Stomach (tissue), 9 donors: ENCODE data around the gene WDR45B. TPM values are rescaled to one million over a fixed set of nuclear protein-coding genes. Genes with fewer than 3 reads are reported as not detected.

Experiments used
- DNase-seq, 2 donors: peaks; one replicate each; pipeline versions ENCODE4 v3.0.0 to v3.0.0-alpha.2; 2013 to 2019
- H3K27ac ChIP-seq, 5 donors: fragments of 200-600 bp in 4 of 5; sonication (generic) in 4 of 5; one replicate each; pipeline ENCODE4 v1.5.1; 2013 to 2019; ENCODE audit warnings: mild to moderate bottlenecking in 1 of 5, moderate library complexity in 1 of 5
- H3K27me3 ChIP-seq, 3 donors: fragments of 200-600 bp; sonication (generic); one replicate each; pipeline ENCODE4 v1.5.1; 2017 to 2019; ENCODE audit warnings: mixed run types in 1 of 3
- H3K36me3 ChIP-seq, 4 donors: fragments of 200-600 bp; sonication (generic); 1 replicate in 3 of 4; 2 replicates in 1 of 4; pipeline ENCODE4 v1.5.1; 2016 to 2019
- H3K4me1 ChIP-seq, 4 donors: fragments of 200-600 bp; sonication (generic); one replicate each; pipeline ENCODE4 v1.5.1; 2016 to 2019
- H3K4me3 ChIP-seq, 4 donors: fragments of 200-600 bp; sonication (generic) in 3 of 4; one replicate each; pipeline ENCODE4 v1.5.1; 2016 to 2019; ENCODE audit warnings: mild to moderate bottlenecking in 1 of 4
- H3K9me3 ChIP-seq, 4 donors: fragments of 200-600 bp; sonication (generic); one replicate each; pipeline ENCODE4 v1.5.1; 2016 to 2019
- EP300 ChIP-seq: sonication (generic); formaldehyde crosslinking; IDR thresholded peaks from one replicate; pipeline ENCODE4 v1.6.1; 2017; ENCODE audit warnings: antibody characterized with exemption
- POLR2A ChIP-seq, 4 donors: fragments of 450-650 bp; IDR thresholded peaks; one replicate each; pipeline ENCODE4 v1.6.1; 2016; ENCODE audit warnings: antibody characterized with exemption in 4 of 4, control low read depth in 2 of 4, mild to moderate bottlenecking in 1 of 4, moderate library complexity in 1 of 4
- POLR2AphosphoS5 ChIP-seq, 3 donors: sonication (generic); formaldehyde crosslinking; IDR thresholded peaks; one replicate each; pipeline ENCODE4 v1.6.1; 2016; ENCODE audit warnings: antibody characterized with exemption in 3 of 3
- WGBS, 5 donors: extraction: QIAGEN DNeasy Blood & Tissue Kit in 3 of 5; methylation state at CpG; one replicate each; pipeline versions ENCODE4 v1.1.5 to v1.1.7; 2013 to 2018; 5-methylcytosine and 5-hydroxymethylcytosine counted together
- intact Hi-C: fragments of 100-400 bp; cut with DNase I; formaldehyde crosslinking; loops from one replicate; pipeline ENCODE4 v1.15.1; 2023; ENCODE audit warnings: low total_unique reads
- polyA plus RNA-seq, 3 donors: library from polyadenylated mRNA; stranded (reverse); fragments of 200-250 nt; gene quantifications; one replicate each; pipeline ENCODE4 v1.2.3, GENCODE V29; 2013
- total RNA-seq, 5 donors: library from RNA; depleted of rRNA; stranded (reverse); fragments of >200 nt; gene quantifications; one replicate each; pipeline versions ENCODE4 v1.1.0 to v1.2.3, GENCODE V29; 2014 to 2016
- TF ChIP-seq, protein P1 (sequence below), 7 experiments: fragments of 450-650 bp in 4 of 7; fragments of 200-600 bp in 3 of 7; sonication (generic) in 3 of 7; IDR thresholded peaks; one replicate each; pipeline ENCODE4 v1.5.1; 2016 to 2019; ENCODE audit warnings: antibody characterized with exemption in 7 of 7, control low read depth in 2 of 7, mild to moderate bottlenecking in 1 of 7
- donor health status: healthy with polysubstance abuse.
- donor health status: Bipolar disorder and iron deficiency.
- donor health status: healthy.

Gene WDR45B
- total and polyA plus RNA-seq, 8 donors, result 62.8 to 108 (median 76.2) TPM

DNA sequence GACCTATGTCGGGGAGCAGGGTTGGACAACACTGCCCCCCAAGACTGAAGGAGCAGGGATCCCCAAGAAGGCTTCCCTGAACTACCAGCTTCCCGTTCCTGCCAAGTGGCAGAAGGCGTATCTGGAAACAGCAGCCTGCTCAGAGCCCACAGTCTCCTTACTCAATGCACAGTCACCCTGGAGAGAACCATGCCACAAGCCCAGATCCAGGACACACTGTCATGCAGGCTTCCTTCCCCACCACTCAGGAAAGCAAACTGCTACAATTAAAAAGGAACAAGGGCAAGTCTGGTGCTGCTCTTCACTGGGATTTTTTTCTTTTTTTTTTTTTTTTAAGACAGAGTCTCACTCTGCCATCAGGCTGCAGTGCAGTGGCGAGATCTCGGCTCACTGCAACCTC is 8.2 kb downstream of the WDR45B start:
- H3K9me3 ChIP-seq, result peaks cover 0 to 10% (median 3%) of the 10 kb centered on the region in 4 donors
- H3K27ac ChIP-seq, result no peak overlapping the region
- TF ChIP-seq POLR2AphosphoS5 (IDR thresholded peaks at IDR 0.05), result no peak
- TF ChIP-seq EP300, result no peak
- TF ChIP-seq, protein P1, sequence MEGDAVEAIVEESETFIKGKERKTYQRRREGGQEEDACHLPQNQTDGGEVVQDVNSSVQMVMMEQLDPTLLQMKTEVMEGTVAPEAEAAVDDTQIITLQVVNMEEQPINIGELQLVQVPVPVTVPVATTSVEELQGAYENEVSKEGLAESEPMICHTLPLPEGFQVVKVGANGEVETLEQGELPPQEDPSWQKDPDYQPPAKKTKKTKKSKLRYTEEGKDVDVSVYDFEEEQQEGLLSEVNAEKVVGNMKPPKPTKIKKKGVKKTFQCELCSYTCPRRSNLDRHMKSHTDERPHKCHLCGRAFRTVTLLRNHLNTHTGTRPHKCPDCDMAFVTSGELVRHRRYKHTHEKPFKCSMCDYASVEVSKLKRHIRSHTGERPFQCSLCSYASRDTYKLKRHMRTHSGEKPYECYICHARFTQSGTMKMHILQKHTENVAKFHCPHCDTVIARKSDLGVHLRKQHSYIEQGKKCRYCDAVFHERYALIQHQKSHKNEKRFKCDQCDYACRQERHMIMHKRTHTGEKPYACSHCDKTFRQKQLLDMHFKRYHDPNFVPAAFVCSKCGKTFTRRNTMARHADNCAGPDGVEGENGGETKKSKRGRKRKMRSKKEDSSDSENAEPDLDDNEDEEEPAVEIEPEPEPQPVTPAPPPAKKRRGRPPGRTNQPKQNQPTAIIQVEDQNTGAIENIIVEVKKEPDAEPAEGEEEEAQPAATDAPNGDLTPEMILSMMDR (IDR thresholded peaks at IDR 0.05), result no peak
- no peak for TF ChIP-seq POLR2A (IDR thresholded peaks at IDR 0.05)
- H3K4me1 ChIP-seq, result peaks cover 0 to 70% (median 42%) of the 10 kb centered on the region in 4 donors
- no peak overlapping the region for H3K4me3 ChIP-seq
- DNase-seq, result no peak
- intact Hi-C loops, result no loop called here
- H3K27me3 ChIP-seq, result no peaks in the 10 kb centered on the region
- H3K36me3 ChIP-seq, result peaks cover 42 to 75% (median 69%) of the 10 kb centered on the region in 4 donors
- WGBS, 5 donors, result 87 to 94% (median 90%) methylated on average over 5 of the region's 5 CpGs

DNA sequence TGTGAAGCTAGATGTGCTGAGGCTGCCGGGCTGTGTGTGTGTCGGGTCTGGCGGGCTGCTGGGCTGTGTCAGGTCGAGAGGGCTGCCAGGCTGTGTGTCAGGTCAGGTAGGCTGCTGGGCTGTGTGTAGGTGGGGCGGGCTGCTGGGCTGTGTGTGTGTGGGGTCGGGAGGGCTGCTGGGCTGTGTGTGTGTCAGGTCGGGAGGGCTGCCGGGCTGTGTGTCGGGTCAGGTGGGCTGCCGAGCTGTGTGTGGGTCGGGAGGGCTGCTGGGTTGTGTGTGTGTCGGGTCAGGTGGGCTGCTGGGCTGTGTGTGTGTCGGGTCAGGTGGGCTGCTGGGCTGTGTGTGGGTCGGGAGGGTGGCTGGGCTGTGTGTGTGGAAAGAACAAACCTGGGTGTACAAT is 8.6 kb downstream of the WDR45B start:
- no peaks in the 10 kb centered on the region for H3K27me3 ChIP-seq
- no peak overlapping the region for H3K27ac ChIP-seq
- peaks cover 42 to 77% (median 68%) of the 10 kb centered on the region in 4 donors for H3K36me3 ChIP-seq
- intact Hi-C loops, result no loop called here
- DNase-seq, result no peak
- H3K4me1 ChIP-seq, result peaks cover 0 to 70% (median 41%) of the 10 kb centered on the region in 4 donors
- 70 to 93% (median 89%) methylated on average over 11 to 14 of the region's 14 CpGs for WGBS, 5 donors
- peaks cover 0 to 10% (median 3%) of the 10 kb centered on the region in 4 donors for H3K9me3 ChIP-seq
- TF ChIP-seq POLR2A (IDR thresholded peaks at IDR 0.05), result no peak
- TF ChIP-seq, protein P1 (IDR thresholded peaks at IDR 0.05), result no peak
- TF ChIP-seq POLR2AphosphoS5 (IDR thresholded peaks at IDR 0.05), result no peak
- H3K4me3 ChIP-seq, result no peak overlapping the region

DNA sequence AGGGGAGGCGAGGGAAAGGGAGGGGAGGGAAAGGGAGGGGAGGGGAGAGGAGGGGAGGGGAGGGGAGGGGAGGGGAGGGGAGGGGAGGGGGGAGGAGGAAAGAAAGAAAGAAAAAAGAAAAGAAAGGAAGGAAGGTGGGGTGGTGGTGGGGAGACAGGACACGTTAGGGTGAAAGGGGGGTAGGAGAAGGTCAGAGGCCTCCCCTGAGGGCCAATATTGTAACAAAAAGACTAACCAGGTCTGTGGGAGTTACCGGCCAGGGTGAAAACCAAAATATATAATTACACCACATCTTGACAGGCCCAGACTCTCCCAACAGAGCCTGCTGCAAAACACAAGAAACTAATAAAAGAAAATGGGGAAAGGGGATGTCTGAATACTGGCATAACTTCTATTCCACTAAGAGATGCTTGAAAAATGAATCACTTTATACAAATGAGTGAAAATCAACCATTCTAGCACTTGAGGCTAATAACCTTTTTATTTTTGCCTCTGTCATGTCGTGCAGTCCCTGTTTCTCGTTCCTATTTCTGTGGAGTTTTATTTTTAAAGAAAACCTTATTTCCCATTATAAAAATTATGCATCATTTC is 10.0 kb downstream of the WDR45B start:
- no peak for DNase-seq
- no peak for TF ChIP-seq POLR2A (IDR thresholded peaks at IDR 0.05)
- TF ChIP-seq, protein P1 (IDR thresholded peaks at IDR 0.05), result no peak
- TF ChIP-seq EP300, result no peak
- no peak overlapping the region for H3K4me3 ChIP-seq
- H3K27ac ChIP-seq, result no peak overlapping the region
- 83 to 93% (median 86%) methylated on average over 4 to 5 of the region's 5 CpGs for WGBS, 5 donors
- H3K9me3 ChIP-seq, result peaks cover 0 to 10% (median 3%) of the 10 kb centered on the region in 4 donors
- H3K4me1 ChIP-seq, result peaks cover 0 to 66% (median 39%) of the 10 kb centered on the region in 4 donors
- peaks cover 35 to 78% (median 67%) of the 10 kb centered on the region in 4 donors for H3K36me3 ChIP-seq
- intact Hi-C loops, result no loop called here
- H3K27me3 ChIP-seq, result no peaks in the 10 kb centered on the region

DNA sequence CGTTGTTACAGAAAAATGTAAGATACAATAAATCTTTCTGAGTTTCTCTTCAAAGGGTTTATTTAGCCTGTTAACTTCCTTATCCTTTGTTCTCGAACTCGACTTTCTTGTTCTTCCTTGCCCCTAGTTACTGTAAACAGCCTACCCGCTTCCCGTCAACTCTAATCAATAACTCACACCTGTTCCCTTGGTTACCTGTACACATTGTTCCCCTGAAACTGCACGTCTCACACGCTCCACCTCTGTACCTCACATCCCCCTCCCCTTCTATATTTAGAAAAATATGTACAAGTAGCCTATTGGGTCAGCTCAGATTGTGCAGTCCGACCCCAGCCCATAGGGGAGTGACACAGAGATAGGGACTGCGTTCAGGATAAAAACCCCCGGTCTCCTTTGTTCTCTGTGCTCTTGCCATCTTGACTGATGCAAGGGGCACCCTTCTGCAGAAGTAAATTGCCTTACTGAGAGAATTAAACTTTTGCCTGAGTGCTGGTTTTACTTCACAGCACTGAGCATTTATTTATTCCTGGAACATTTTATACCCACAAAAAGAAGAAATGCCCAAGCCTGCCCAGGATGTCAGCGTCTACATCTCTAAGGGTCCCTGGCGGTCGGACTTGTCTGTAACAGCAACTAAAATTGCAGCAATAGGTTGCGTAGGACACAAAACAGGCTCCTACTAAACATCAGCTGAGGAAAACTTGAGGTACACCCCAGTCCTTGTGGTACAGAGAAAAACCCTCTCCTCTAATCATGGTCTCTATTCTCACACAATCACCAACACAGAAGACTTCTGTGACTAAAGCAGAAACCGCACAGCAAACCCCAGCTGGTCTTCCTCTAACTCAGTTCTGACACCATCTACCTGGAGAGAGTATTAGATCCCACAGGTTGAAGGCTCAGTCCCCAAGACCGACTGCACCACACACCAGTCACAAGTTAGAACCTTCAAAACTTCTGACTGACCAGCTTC is 11.3 kb downstream of the WDR45B start:
- Histone ChIP-seq H3K4me1 (peaks cover 0 to 58% (median 35%) of the 10 kb centered on the region in 4 donors), H3K4me3 (no peak overlapping the region), H3K9me3 (peaks cover 0 to 10% (median 3%) of the 10 kb centered on the region in 4 donors), H3K27me3 (no peaks in the 10 kb centered on the region), H3K27ac (peak overlapping the region; percentile 69 to 91 (median 84)), H3K36me3 (peaks cover 23 to 69% (median 64%) of the 10 kb centered on the region in 4 donors)
- intact Hi-C loops, result no loop called here
- no peak for TF ChIP-seq EP300
- peak in 2 of 3 donors; percentile 4 to 71 for TF ChIP-seq POLR2AphosphoS5 (IDR thresholded peaks at IDR 0.05)
- peak; percentile 70 to 96 for DNase-seq
- 55 to 64% (median 56%) methylated on average over 16 of the region's 16 CpGs for WGBS, 5 donors
